ENCODE results near the gene TRIM31.
"Not testable (repeated sequence)": the region's sequence is repeated elsewhere in the genome, so short reads cannot be mapped to it uniquely, and the experiment has no call there.

- TF ChIP-seq CTCF (IDR thresholded peaks at IDR 0.05 in 2 of 3, conservative IDR thresholded peaks at IDR 0.05 in 1 of 3; ENCODE audit: control insufficient read depth in 2 of 3, extremely low read depth in 1 of 3, insufficient read depth in 1 of 3, low read depth in 3 of 3, low read length in 3 of 3); MAX (IDR thresholded peaks at IDR 0.05; ENCODE audit: low read depth, low read length); ZBED1 (IDR thresholded peaks at IDR 0.05; ENCODE audit: borderline replicate concordance): not testable (repeated sequence)
- TF ChIP-seq, protein P1, sequence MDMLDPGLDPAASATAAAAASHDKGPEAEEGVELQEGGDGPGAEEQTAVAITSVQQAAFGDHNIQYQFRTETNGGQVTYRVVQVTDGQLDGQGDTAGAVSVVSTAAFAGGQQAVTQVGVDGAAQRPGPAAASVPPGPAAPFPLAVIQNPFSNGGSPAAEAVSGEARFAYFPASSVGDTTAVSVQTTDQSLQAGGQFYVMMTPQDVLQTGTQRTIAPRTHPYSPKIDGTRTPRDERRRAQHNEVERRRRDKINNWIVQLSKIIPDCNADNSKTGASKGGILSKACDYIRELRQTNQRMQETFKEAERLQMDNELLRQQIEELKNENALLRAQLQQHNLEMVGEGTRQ (IDR thresholded peaks at IDR 0.05; ENCODE audit: borderline replicate concordance, low read depth, low read length), result not testable (repeated sequence)
Observed at GRCh38 chr6:30118691-30119090, 5.8 kb upstream of the TRIM31 start.

Measured in GM12878 (cell line).